ENCODE data around the gene TRAF2.

Gene TRAF2

DNA sequence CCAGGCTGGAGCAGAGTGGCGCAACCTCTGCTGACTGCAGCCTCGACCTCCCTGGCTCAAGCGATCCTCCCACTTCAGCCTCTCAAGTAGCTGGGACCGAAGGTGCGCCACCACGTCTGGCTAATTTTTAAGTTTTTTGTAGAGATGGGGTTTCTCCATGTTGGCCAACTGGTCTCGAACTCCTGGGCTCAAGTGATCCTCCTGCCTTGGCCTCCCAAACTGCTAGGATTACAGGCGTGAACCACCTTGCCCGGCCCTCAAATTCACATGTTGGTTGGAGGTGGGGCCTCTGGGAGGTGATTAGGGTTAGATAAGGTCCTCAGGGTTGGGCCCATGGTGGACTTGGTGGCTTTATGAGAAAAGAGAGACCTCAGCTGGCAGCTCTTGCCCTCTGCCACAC lies 75.8 kb downstream of the TRAF2 start:
- DNase-seq (ENCODE audit: low read depth): no peak

- no peak for DNase-seq (ENCODE audit: low read depth)
Observed at GRCh38 chr9:136962701-136963248, 76.5 kb downstream of the TRAF2 start.

- no peak for DNase-seq (ENCODE audit: low read depth)
Observed at GRCh38 chr9:136963341-136963740, 77.0 kb downstream of the TRAF2 start.

GRCh38 chr9:136963751-136964150 lies 77.4 kb downstream of the TRAF2 start:
- DNase-seq (ENCODE audit: low read depth): no peak

GRCh38 chr9:136964171-136964689 lies 77.9 kb downstream of the TRAF2 start:
- DNase-seq (ENCODE audit: low read depth): no peak

GRCh38 chr9:136964833-136965422 lies 78.6 kb downstream of the TRAF2 start:
- DNase-seq (ENCODE audit: low read depth): no peak

DNA sequence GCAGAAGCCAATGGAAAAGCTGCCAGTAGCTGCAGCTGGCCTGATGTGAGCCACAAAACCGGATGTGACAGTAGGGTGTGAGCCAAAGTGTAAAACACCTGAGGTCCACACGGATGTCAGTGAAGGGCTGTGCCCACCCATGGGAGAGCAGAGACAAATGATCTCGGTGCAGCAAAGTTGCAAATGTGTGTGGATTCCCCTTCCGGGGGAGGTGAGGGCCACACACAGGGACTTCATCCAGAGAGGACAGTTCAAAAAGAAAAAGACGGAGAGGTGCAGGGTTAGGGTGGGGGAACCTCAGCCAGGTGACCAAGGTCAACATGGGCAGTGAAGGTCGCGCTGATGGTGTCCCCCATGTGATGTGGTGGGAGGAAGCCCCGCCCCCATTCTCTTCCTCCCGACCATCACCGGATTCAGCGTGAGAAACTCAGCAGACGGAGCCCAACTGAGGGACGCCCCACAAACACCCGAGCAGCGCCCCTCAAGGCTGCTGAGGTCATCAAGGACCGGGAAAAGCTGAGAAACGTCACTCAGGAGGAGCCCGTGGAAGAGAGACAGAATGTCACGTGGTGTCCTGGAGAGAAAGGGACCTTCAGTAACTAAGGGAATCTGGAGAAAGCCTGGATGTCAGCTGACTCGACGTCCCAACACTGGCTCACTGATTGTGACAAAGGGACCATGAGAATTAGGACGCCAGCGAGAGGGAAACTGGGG lies 79.6 kb downstream of the TRAF2 start:
- DNase-seq (ENCODE audit: low read depth): no peak

- no peak for DNase-seq (ENCODE audit: low read depth)
Observed at GRCh38 chr9:136968333-136969127, 82.2 kb downstream of the TRAF2 start.

GRCh38 chr9:136969150-136969549 lies 82.8 kb downstream of the TRAF2 start:
- no peak for DNase-seq (ENCODE audit: low read depth)

DNA sequence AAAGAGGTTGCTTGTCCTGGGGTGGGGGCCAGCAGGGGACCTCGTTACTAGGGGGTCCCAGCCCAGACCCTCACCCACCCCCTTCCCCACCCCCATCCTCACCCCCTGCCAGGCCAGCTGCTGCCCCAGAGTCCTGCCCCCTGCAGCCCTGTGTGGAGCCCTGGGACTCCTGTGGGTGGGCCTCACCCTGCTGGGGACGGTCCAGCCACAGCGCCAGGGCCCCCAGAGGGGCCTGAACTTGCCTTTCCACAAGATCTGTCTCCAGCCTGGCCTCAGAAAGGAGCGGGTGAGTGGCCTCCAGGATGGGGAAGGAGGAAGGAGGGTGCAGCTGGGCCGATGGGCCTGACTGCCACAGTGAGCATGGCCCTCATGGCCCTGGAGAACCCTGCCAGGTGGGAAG lies 83.5 kb downstream of the TRAF2 start:
- no peak for DNase-seq (ENCODE audit: low read depth)

DNA sequence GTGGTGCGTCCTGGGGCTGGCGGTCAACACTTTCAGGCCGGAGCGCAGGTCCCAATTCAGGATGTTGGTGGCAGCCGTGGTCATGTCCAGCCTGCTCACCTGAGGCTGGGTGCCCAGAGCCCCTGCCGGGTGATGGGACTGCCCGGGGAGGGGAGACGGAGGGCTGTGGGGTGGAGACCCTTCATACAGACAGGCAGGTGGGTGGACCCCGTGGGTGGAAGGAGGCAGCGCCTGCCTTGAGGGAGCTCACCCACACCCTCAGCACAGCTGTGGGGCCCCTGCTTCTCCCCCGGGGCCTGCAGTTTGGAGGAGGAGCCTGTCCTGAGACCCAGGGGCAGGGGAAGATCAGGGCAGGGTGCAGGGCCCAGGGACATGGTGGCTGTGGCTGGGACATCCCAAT lies 84.0 kb downstream of the TRAF2 start:
- DNase-seq (ENCODE audit: low read depth): no peak

GRCh38 chr9:136971746-136972145 lies 85.4 kb downstream of the TRAF2 start:
- no peak for DNase-seq (ENCODE audit: low read depth)

DNA sequence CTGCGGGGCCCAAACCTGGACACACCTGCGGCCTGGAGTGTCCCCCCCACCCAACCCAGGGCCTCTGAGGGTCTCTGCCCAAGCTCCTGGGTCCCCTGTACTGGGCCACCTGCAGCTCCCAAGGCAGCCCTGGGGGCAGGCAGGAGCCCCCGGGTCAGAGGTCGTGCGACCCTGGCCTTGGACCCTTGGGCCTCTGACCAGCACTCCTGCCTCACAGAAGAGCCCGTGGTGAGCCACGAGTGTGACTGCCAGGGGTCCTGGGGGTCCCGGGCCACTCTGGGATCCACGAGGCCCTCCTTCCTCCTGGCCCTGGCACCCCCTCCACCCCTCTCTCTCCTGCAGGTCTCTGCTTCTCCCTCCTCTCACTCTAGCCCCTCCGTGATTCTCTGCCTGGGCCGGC lies 86.0 kb downstream of the TRAF2 start:
- DNase-seq (ENCODE audit: low read depth): no peak

- no peak for DNase-seq (ENCODE audit: low read depth)
Observed at GRCh38 chr9:136972743-136973142, 86.4 kb downstream of the TRAF2 start.

DNA sequence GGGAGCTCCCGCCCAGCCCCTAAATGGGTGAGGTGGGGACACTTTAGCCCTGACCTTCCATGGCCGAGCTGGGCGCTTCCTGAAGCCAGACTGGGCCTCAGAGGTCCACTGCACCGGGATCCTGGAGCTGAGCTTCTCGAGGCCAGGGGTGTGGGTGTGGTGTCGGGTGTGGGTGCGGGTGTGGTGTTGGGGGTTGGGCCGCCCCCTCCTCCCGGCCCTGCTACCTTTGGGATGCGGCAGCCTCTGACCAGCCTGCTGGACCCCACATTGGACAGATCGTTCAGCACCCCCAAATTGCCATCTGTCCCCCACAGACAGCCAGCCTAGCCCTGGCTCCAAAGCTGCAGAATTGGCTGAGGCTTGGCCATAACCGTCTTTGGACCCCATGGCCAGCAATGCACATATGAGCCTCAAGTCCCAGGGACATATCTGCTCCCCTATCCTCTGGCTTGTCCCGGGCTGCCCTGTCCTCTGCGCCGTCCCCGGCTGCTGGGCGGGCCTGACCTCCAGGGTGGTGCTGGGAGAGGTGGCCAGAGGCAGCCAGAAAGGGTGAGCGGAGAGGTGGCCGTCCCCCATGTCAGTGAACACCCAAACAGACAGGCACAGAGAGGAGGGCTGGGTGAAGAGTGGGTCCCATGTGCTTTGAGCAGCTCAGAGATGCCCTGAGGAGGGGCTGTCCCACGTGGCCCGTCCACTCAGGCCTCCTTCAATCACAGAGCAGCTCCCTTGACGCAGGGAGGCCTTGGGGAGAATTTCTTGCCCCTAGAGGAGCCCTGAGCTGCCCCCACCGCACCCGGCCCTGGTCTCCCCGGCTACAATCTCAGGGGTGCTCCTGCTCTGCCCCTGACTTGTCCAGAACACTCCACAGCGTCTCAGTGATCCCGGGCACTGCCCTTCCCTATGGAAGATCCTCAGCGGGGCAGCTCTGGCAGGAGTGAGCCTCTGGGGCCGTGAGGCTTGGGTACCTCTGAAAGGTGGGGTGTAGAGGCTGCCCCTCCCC lies 87.6 kb downstream of the TRAF2 start:
- no peak for DNase-seq (ENCODE audit: low read depth)

DNA sequence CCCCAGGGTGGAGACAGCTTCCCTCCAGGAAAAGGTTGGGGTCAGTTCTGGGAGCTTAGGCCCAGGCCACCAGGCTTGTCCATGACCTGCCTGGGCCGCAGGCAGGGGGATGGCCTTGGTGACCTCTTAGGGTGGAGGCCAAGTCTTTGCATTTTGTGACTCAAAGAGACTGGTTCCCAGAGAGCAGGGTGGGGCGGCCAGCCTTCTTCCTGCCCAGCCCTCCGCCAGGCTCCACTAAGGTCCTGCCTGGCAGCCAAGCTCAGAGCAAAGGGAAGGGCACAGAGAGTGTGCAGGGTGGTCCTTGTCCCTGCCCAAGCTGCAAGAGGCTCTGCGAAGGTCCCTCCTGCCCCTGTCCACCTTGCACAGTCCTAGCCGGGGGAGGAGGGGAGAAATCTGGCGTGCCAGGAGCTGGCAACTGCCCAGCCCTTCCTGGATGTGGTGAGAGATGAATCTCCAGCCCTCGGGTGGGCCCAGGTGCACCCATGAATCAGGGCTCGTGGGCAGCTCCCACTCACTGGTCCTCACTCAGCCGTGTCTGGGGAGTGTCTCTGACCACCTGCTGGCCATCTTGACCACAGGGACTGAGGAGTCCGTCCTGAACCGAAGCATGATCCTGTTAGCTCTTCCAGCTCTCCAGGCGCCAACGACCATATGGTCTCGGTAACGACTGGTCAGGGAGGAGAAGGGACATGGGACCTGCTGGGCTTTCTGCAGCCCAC lies 88.7 kb downstream of the TRAF2 start:
- DNase-seq (ENCODE audit: low read depth): no peak

- peak; percentile 38 for DNase-seq (ENCODE audit: low read depth)
Observed at GRCh38 chr9:136975644-136976043, 89.3 kb downstream of the TRAF2 start.

Measured in activated T-cell treated with anti-CD3 and anti-CD28 coated beads for 48 hours (primary cell).